OCI-LY3 (cell line): ENCODE data around the gene BRAT1.

Source experiments
- H2AFZ ChIP-seq: fragments of 200-600, 300-600 bp; shearing (Covaris generic); 2 replicates; pipeline ENCODE4 v1.6.0; 2014; ENCODE audit warnings: antibody characterized with exemption, low read depth, low read length
- H3K27ac ChIP-seq: fragments of 200-600, 300-600 bp; sonication (generic); 2 replicates; pipeline ENCODE4 v1.5.1; 2014; ENCODE audit warnings: mild to moderate bottlenecking, low read length, moderate library complexity, mixed read lengths
- H3K27me3 ChIP-seq: fragments of 200-600, 300-600 bp; sonication (generic); 2 replicates; pipeline ENCODE4 v1.6.1; 2014; ENCODE audit warnings: low read depth, low read length, mixed read lengths
- H3K36me3 ChIP-seq: fragments of 200-600, 300-600 bp; sonication (generic); replicated peaks from 2 replicates; pipeline ENCODE3; 2014; ENCODE audit warnings: low read depth, low read length, mixed read lengths
- H3K4me1 ChIP-seq: fragments of 300-600, 200-600 bp; sonication (generic); 2 replicates; pipeline ENCODE4 v1.6.1; 2014; ENCODE audit warnings: low read length, mixed read lengths
- H3K4me2 ChIP-seq: fragments of 200-600, 300-600 bp; sonication (generic); 2 replicates; pipeline ENCODE4 v1.6.1; 2014; ENCODE audit warnings: low read length, mixed read lengths
- H3K4me3 ChIP-seq: fragments of 300-600, 200-600 bp; sonication (generic); 2 replicates; pipeline ENCODE4 v1.5.1; 2014; ENCODE audit warnings: antibody characterized with exemption, mild to moderate bottlenecking, low read length, moderate library complexity
- H3K79me2 ChIP-seq: fragments of 300-600, 200-600 bp; shearing (Covaris generic); 2 replicates; pipeline ENCODE4 v1.6.1; 2014; ENCODE audit warnings: mild to moderate bottlenecking, low read length, mixed read lengths
- H3K9ac ChIP-seq: fragments of 300-600, 200-600 bp; shearing (Covaris generic); 2 replicates; pipeline ENCODE4 v1.6.0; 2014; ENCODE audit warnings: mild to moderate bottlenecking, low read length, moderate library complexity
- H3K9me3 ChIP-seq: fragments of 200-600, 300-600 bp; shearing (Covaris generic); 2 replicates; pipeline ENCODE4 v1.6.1; 2014; ENCODE audit warnings: low read length, mixed read lengths; ENCODE audit not compliant: insufficient read depth
- H4K20me1 ChIP-seq: fragments of 200-600, 300-600 bp; sonication (generic); 2 replicates; pipeline ENCODE4 v1.6.1; 2016; ENCODE audit warnings: low read length, mixed read lengths; ENCODE audit not compliant: insufficient read depth
- EZH2phosphoT487 ChIP-seq: fragments of 200-600 bp; shearing (Covaris generic); IDR thresholded peaks from 2 replicates; pipeline ENCODE4 v1.6.1; 2018; ENCODE audit warnings: antibody characterized with exemption, mixed run types, low read depth
- TF ChIP-seq, protein P1 (sequence below): fragments of 200-600, 300-600 bp; sonication (generic); IDR thresholded peaks from 2 replicates; pipeline ENCODE4 v1.5.1; 2014; ENCODE audit warnings: antibody characterized with exemption, low read length, low read depth

BRAT1 gene

DNA sequence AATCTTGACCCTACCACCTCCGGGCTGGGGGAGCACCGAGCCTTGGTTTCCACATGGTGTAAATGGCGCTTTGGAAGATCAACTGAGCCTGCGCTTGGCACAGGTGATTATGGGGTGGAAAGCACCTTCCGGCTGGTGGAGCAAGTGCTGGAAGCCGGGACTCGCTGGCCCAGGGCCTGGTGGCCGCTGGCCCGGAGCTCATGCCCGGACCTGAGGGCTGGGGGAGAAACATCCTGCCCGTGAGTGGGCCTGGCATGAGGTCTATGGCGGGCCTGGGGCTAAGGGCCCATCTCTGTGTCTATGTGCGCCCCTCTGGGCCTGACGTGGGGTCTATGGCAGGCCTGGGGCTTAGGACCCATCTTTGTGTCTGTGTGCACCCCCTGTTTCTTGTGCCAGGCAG lies 49.9 kb downstream of the BRAT1 start:
- H3K36me3 ChIP-seq, result no peaks in the 10 kb centered on the region
- 0 out of 2 replicates have a peak, but pooled peaks cover 5% of the 10 kb centered on the region for H3K27me3 ChIP-seq
- peaks cover 24% of the 10 kb centered on the region for H3K4me1 ChIP-seq
- H3K79me2 ChIP-seq, result no peaks in the 10 kb centered on the region
- TF ChIP-seq, protein P1, sequence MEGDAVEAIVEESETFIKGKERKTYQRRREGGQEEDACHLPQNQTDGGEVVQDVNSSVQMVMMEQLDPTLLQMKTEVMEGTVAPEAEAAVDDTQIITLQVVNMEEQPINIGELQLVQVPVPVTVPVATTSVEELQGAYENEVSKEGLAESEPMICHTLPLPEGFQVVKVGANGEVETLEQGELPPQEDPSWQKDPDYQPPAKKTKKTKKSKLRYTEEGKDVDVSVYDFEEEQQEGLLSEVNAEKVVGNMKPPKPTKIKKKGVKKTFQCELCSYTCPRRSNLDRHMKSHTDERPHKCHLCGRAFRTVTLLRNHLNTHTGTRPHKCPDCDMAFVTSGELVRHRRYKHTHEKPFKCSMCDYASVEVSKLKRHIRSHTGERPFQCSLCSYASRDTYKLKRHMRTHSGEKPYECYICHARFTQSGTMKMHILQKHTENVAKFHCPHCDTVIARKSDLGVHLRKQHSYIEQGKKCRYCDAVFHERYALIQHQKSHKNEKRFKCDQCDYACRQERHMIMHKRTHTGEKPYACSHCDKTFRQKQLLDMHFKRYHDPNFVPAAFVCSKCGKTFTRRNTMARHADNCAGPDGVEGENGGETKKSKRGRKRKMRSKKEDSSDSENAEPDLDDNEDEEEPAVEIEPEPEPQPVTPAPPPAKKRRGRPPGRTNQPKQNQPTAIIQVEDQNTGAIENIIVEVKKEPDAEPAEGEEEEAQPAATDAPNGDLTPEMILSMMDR, result no peak
- TF ChIP-seq EZH2phosphoT487, result no peak
- no peak overlapping the region for H3K4me2 ChIP-seq
- no peaks in the 10 kb centered on the region for H4K20me1 ChIP-seq
- no peak overlapping the region for H3K27ac ChIP-seq
- H3K9me3 ChIP-seq, result no peaks in the 10 kb centered on the region
- H2AFZ ChIP-seq, result no peak overlapping the region
- no peak overlapping the region for H3K4me3 ChIP-seq
- H3K9ac ChIP-seq, result no peak overlapping the region

DNA sequence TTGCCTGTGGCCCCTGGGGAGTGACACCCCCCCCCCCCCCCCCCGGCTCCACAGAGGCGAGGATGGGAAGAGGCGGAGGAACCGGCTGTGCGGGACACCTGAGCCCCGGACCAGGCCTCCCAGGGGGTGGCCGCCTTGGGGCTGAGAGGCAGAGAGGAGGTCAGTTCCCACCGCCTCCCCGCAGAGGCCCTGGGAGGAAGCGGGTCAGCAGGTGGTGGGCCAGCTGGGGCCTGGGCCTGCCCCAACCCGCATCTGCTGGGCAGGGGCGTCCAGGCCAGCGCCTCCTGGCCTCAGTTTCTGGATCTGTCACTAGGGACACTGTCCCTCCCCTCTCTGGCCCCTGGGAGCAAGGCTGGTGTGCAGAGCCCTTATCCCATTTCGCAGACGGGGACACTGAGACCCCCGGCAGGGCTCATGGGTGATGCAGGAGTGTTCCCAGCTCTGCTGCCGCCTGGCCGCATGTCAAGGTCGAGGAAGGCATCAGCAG lies 50.4 kb downstream of the BRAT1 start:
- Histone ChIP-seq H3K4me2 (no peak overlapping the region), H3K36me3 (no peaks in the 10 kb centered on the region), H3K9ac (no peak overlapping the region), H2AFZ (no peak overlapping the region), H3K27ac (no peak overlapping the region), H3K4me1 (peaks cover 19% of the 10 kb centered on the region), H3K4me3 (no peak overlapping the region), H4K20me1 (no peaks in the 10 kb centered on the region), H3K27me3 (0 out of 2 replicates have a peak, but pooled peaks cover 5% of the 10 kb centered on the region), H3K79me2 (no peaks in the 10 kb centered on the region), H3K9me3 (no peaks in the 10 kb centered on the region)
- TF ChIP-seq, protein P1, result no peak
- TF ChIP-seq EZH2phosphoT487, result no peak

DNA sequence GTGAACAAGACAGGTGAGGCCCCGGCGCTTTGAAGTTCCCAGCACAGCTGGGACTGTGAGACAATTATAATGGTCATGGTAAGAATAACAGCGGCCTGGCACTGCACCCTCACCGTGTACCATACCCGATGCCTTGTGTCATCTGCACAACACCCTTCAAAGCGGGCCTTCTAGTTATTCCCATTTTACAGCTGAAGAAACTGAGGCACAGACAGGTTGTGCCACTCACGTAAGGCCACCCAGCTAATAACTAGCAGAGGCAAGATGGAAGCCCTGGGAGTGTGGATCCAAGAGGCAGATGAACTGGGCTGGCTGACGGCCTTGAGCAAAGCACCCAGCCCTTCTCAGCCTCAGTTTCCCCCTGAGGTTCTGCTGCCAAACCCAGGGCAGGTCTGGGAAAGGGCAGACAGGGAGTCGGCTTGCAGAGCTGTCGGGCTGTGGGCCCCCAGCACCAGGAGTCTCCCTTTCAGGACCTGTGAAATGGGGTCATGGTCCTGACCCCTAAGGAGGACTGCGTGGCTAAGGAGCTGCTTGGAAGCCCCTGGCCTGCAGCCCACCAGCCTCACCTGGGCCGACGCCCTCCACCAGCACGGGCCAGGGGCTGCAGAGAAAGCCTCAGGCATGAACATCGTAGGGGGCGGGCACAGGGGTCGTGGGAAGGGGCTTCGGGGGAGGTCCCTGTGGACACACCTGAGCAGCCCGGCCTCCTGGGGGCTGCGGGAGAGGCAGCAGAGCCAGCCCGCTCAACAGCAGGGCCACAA lies 51.0 kb downstream of the BRAT1 start:
- H3K27ac ChIP-seq, result no peak overlapping the region
- no peak overlapping the region for H3K4me2 ChIP-seq
- TF ChIP-seq, protein P1, result no peak
- no peak for TF ChIP-seq EZH2phosphoT487
- H3K9me3 ChIP-seq, result no peaks in the 10 kb centered on the region
- H3K4me1 ChIP-seq, result peaks cover 13% of the 10 kb centered on the region
- no peaks in the 10 kb centered on the region for H4K20me1 ChIP-seq
- no peaks in the 10 kb centered on the region for H3K36me3 ChIP-seq
- H3K79me2 ChIP-seq, result no peaks in the 10 kb centered on the region
- H3K4me3 ChIP-seq, result no peak overlapping the region
- 0 out of 2 replicates have a peak, but pooled peaks cover 5% of the 10 kb centered on the region for H3K27me3 ChIP-seq
- H2AFZ ChIP-seq, result no peak overlapping the region
- H3K9ac ChIP-seq, result no peak overlapping the region

DNA sequence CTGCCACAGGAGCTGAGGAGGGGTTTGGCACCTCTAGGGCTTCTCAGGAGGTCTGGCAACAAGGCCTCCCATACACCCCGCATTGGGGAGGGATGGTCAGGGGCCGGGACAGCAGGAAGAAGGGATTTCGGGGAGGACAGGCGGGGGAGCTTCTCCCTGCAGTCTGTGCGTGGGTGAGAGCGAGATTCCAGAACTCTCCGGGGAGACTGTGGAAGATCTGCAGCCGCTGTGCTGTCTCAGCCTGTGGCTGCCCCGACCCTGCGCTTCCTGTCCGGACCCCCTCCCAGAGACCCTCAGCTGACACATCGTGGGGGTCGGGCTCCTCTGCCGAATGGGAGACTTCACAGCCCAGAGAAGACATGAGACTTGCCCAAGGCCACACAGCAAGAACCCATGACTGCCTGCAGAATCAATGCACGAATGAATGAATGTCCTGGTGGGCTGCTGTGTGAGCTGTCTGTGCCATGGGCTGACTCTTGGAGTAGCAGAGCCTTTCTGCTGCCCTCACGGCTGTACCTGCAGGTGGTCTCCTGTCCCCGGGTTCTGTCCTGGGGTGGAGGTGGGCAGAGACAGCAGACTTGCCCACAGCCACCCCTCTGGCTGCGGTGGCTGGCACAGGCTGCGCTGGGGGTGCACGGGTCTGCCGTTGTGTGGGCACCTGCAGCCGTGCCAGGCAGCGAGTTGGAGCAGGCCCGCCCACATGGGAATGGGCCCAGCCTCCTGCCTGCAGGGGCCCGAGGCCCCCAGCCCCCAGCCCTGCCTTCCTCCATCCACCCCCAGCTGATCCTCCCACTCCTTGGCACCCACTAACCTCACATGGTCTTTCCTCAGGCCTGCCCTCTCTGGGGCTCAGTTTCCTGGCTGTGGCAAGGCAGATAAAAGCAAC lies 52.0 kb downstream of the BRAT1 start:
- Histone ChIP-seq H3K79me2 (no peaks in the 10 kb centered on the region), H2AFZ (no peak overlapping the region), H3K27me3 (0 out of 2 replicates have a peak, but pooled peaks cover under 1% of the 10 kb centered on the region), H4K20me1 (no peaks in the 10 kb centered on the region), H3K4me3 (no peak overlapping the region), H3K9ac (no peak overlapping the region), H3K9me3 (no peaks in the 10 kb centered on the region), H3K36me3 (no peaks in the 10 kb centered on the region), H3K27ac (no peak overlapping the region), H3K4me2 (no peak overlapping the region), H3K4me1 (peaks cover 11% of the 10 kb centered on the region; the same call in 1 of the 2 replicates)
- no peak for TF ChIP-seq EZH2phosphoT487
- TF ChIP-seq, protein P1, result no peak
